Thyroid gland (tissue), 4 donors: ENCODE results near the gene OSCAR.

ENCODE experiments used
- POLR2A ChIP-seq, 2 donors: fragments of 450-650 bp; IDR thresholded peaks; one replicate each; pipeline ENCODE4 v1.6.1; 2017; ENCODE audit warnings: antibody characterized with exemption in 2 of 2, mild to moderate bottlenecking in 2 of 2, moderate library complexity in 1 of 2
- TF ChIP-seq, protein P1 (sequence below), 6 experiments: fragments of 200-600 bp in 3 of 6; fragments of 450-650 bp in 3 of 6; sonication (generic) in 3 of 6; IDR thresholded peaks; one replicate each; pipeline ENCODE4 v1.5.1; 2016 to 2019; ENCODE audit warnings: antibody characterized with exemption in 6 of 6, mild to moderate bottlenecking in 2 of 6, inconsistent platforms in 1 of 6, moderate library complexity in 1 of 6

DNA sequence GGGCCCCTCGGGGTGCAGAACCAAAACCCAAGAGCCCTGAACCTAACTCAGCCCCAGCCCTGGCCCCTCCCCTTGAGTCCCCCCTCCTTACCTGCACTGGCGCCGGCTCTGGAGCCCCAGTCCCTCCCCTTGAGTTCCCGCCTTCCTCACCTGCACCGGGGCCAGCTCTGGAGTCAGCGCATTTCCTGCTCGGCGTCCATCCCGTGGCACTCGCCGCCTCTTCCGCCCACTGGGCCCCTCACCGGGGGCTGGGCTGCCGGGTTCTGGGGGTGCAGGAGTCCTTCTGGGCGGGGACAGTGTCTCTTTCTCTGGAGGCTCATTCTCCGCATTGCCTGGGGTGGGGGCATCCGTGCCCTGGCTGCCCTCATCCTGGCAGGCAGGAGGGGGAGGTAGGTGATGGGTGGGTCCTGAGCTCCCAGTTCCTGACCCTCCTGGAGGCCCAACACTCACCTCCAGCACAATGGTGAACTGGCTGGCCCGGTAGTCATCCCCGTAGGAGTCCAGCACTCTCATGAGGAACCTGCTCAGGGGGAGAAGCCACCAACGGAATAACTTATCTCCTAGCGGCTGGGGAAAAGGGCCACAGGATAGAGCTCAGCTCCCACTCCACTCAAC lies 7.4 kb upstream of the OSCAR start:
- TF ChIP-seq, protein P1, sequence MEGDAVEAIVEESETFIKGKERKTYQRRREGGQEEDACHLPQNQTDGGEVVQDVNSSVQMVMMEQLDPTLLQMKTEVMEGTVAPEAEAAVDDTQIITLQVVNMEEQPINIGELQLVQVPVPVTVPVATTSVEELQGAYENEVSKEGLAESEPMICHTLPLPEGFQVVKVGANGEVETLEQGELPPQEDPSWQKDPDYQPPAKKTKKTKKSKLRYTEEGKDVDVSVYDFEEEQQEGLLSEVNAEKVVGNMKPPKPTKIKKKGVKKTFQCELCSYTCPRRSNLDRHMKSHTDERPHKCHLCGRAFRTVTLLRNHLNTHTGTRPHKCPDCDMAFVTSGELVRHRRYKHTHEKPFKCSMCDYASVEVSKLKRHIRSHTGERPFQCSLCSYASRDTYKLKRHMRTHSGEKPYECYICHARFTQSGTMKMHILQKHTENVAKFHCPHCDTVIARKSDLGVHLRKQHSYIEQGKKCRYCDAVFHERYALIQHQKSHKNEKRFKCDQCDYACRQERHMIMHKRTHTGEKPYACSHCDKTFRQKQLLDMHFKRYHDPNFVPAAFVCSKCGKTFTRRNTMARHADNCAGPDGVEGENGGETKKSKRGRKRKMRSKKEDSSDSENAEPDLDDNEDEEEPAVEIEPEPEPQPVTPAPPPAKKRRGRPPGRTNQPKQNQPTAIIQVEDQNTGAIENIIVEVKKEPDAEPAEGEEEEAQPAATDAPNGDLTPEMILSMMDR (IDR thresholded peaks at IDR 0.05): no peak
- no peak for TF ChIP-seq POLR2A (IDR thresholded peaks at IDR 0.05)
